Thyroid gland (tissue), 4 donors: Measurements from ENCODE around the gene UBE2E3. TPM values are rescaled to one million over a fixed set of nuclear protein-coding genes. Genes with fewer than 3 reads are reported as not detected.

Experiments used
- DNase-seq, 2 donors: peaks; one replicate each; pipeline ENCODE4 v3.0.0-alpha.2; 2019
- H3K27ac ChIP-seq, 3 donors: fragments of 200-600 bp; sonication (generic); 1 replicate in 2 of 3; 2 replicates in 1 of 3; pipeline ENCODE4 v1.5.1; 2016 to 2019; ENCODE audit warnings: mild to moderate bottlenecking in 1 of 3, moderate library complexity in 1 of 3
- H3K27me3 ChIP-seq: fragments of 200-600 bp; sonication (generic); one replicate; pipeline ENCODE4 v1.5.1; 2019
- H3K36me3 ChIP-seq, 2 donors: fragments of 200-600 bp; sonication (generic); one replicate each; pipeline ENCODE4 v1.5.1; 2016 to 2019
- H3K4me1 ChIP-seq, 2 donors: fragments of 200-600 bp; sonication (generic); one replicate each; pipeline ENCODE4 v1.5.1; 2017 to 2019
- H3K4me3 ChIP-seq, 3 donors: fragments of 200-600 bp; sonication (generic); replicated peaks in 1 of 3; 1 replicate in 2 of 3; 2 replicates in 1 of 3; pipeline ENCODE4 v1.5.1; 2016; ENCODE audit warnings: mild to moderate bottlenecking in 1 of 3
- H3K9me3 ChIP-seq: fragments of 200-600 bp; sonication (generic); one replicate; pipeline ENCODE4 v1.5.1; 2017
- CTCF ChIP-seq, 6 experiments: fragments of 200-600 bp in 3 of 6; fragments of 450-650 bp in 3 of 6; sonication (generic) in 3 of 6; IDR thresholded peaks; one replicate each; pipeline ENCODE4 v1.5.1; 2016 to 2019; ENCODE audit warnings: antibody characterized with exemption in 6 of 6, mild to moderate bottlenecking in 2 of 6, inconsistent platforms in 1 of 6, moderate library complexity in 1 of 6
- POLR2A ChIP-seq, 2 donors: fragments of 450-650 bp; IDR thresholded peaks; one replicate each; pipeline ENCODE4 v1.6.1; 2017; ENCODE audit warnings: antibody characterized with exemption in 2 of 2, mild to moderate bottlenecking in 2 of 2, moderate library complexity in 1 of 2
- WGBS, 2 donors: methylation state at CpG; one replicate each; pipeline ENCODE4 v1.1.5; 2017; 5-methylcytosine and 5-hydroxymethylcytosine counted together
- intact Hi-C: fragments of 100-400 bp; cut with DNase I; formaldehyde crosslinking; loops from one replicate; pipeline ENCODE4 v1.15.1; 2023
- total RNA-seq, 4 donors: library from RNA; depleted of rRNA; stranded (reverse); fragments of >200 nt; gene quantifications; one replicate each; pipeline ENCODE4 v1.2.3, GENCODE V29; 2016

Gene UBE2E3
- total RNA-seq, 4 donors from 2014 or later = 59.0 to 108 (median 99.2) TPM

- peaks cover 5 to 10% of the 10 kb centered on the region in 2 donors for H3K4me1 ChIP-seq
- no peaks in the 10 kb centered on the region for H3K27me3 ChIP-seq
- H3K9me3 ChIP-seq = no peaks in the 10 kb centered on the region
- 58 to 74% methylated on average over 3 of the region's 3 CpGs for WGBS, 2 donors
- DNase-seq = no peak
- no peak overlapping the region for H3K4me3 ChIP-seq
- no peak overlapping the region for H3K27ac ChIP-seq
- no peaks in the 10 kb centered on the region for H3K36me3 ChIP-seq
- intact Hi-C loops = no loop called here
- TF ChIP-seq POLR2A (IDR thresholded peaks at IDR 0.05) = no peak
- no peak for TF ChIP-seq CTCF (IDR thresholded peaks at IDR 0.05)
These were observed 9.9 kb downstream of the UBE2E3 start for GRCh38 chr2:180990337-180990736.

GRCh38 chr2:180990794-180991193, 10.4 kb downstream of the UBE2E3 start:
- H3K4me3 ChIP-seq = no peak overlapping the region
- H3K9me3 ChIP-seq = no peaks in the 10 kb centered on the region
- intact Hi-C loops = no loop called here
- no peaks in the 10 kb centered on the region for H3K36me3 ChIP-seq
- no peak for DNase-seq
- no peaks in the 10 kb centered on the region for H3K27me3 ChIP-seq
- peaks cover 3 to 5% of the 10 kb centered on the region in 2 donors for H3K4me1 ChIP-seq
- WGBS, 2 donors = 94 to 100% methylated on average over 1 of the region's 1 CpG
- no peak overlapping the region for H3K27ac ChIP-seq
- TF ChIP-seq POLR2A (IDR thresholded peaks at IDR 0.05) = no peak
- TF ChIP-seq CTCF (IDR thresholded peaks at IDR 0.05) = no peak

GRCh38 chr2:180991361-180991760, 11.0 kb downstream of the UBE2E3 start:
- intact Hi-C loops = no loop called here
- WGBS, 2 donors = 96 to 98% methylated on average over 3 of the region's 3 CpGs

GRCh38 chr2:180991820-180992219, 11.4 kb downstream of the UBE2E3 start:
- WGBS, 2 donors = 79 to 84% methylated on average over 4 of the region's 4 CpGs
- TF ChIP-seq POLR2A (IDR thresholded peaks at IDR 0.05) = no peak
- no peak for TF ChIP-seq CTCF (IDR thresholded peaks at IDR 0.05)
- no peaks in the 10 kb centered on the region for H3K9me3 ChIP-seq
- no peaks in the 10 kb centered on the region for H3K4me1 ChIP-seq
- no peak overlapping the region for H3K27ac ChIP-seq
- no peaks in the 10 kb centered on the region for H3K36me3 ChIP-seq
- H3K4me3 ChIP-seq = no peak overlapping the region
- intact Hi-C loops = no loop called here
- DNase-seq = no peak
- no peaks in the 10 kb centered on the region for H3K27me3 ChIP-seq

More at GRCh38 chr2:180991361-180991760, 11.0 kb downstream of the UBE2E3 start:
- Histone ChIP-seq H3K4me3 (no peak overlapping the region), H3K4me1 (no peaks in the 10 kb centered on the region), H3K27me3 (no peaks in the 10 kb centered on the region), H3K36me3 (no peaks in the 10 kb centered on the region), H3K27ac (no peak overlapping the region), H3K9me3 (no peaks in the 10 kb centered on the region)
- TF ChIP-seq CTCF (IDR thresholded peaks at IDR 0.05) (no peak), POLR2A (IDR thresholded peaks at IDR 0.05) (no peak)
- no peak for DNase-seq

GRCh38 chr2:180992994-180993393, 12.6 kb downstream of the UBE2E3 start:
- intact Hi-C loops = no loop called here
- no peak overlapping the region for H3K27ac ChIP-seq
- H3K9me3 ChIP-seq = no peaks in the 10 kb centered on the region
- no peaks in the 10 kb centered on the region for H3K4me1 ChIP-seq
- 77 to 91% methylated on average over 2 of the region's 2 CpGs for WGBS, 2 donors
- no peak for TF ChIP-seq CTCF (IDR thresholded peaks at IDR 0.05)
- TF ChIP-seq POLR2A (IDR thresholded peaks at IDR 0.05) = no peak
- no peak for DNase-seq
- no peaks in the 10 kb centered on the region for H3K27me3 ChIP-seq
- no peaks in the 10 kb centered on the region for H3K36me3 ChIP-seq
- no peak overlapping the region for H3K4me3 ChIP-seq
